ENCODE measurements around the gene TRPC3.
"Not testable (repeated sequence)": the region's sequence is repeated elsewhere in the genome, so short reads cannot be mapped to it uniquely, and the experiment has no call there.

TRPC3 gene

DNA sequence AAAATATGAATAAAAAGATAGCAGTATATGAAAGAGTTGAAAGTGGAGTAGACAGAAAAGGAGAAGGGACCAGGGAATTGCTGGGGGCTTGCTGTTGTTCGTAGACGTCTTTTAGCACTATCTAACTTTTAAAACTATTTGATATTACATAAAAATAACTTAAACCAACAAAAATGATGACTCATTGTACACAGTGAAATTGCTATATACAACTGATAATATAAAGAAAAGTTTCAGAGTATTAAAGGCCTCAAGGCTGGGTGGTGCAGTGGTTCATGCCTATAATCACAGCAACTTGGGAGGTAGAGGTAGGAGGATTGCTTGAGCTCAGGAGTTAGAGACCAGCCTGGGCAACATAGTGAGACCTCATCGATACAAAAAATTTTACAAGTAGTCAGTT is 5.2 kb downstream of the TRPC3 start:
- no peak for DNase-seq

DNA sequence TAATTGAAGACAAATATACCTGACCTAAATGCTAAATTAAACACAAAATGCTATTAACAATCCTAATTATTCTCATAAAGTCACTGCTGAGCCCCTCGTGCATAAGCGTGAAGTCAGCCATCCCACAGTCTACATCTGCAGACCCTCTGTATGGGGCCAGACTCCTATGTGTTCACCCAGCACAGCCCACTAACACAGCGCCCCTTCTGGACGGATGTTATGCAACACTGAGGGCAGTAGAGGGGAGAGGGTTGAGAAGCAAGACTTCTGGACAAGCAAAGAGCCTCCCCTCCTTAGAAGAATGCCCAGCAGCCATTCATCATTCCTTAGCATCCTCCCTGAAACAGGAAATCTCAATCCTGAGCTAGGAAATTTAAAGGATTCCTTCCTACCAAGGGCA is 7.9 kb downstream of the TRPC3 start:
- no peak for DNase-seq

DNA sequence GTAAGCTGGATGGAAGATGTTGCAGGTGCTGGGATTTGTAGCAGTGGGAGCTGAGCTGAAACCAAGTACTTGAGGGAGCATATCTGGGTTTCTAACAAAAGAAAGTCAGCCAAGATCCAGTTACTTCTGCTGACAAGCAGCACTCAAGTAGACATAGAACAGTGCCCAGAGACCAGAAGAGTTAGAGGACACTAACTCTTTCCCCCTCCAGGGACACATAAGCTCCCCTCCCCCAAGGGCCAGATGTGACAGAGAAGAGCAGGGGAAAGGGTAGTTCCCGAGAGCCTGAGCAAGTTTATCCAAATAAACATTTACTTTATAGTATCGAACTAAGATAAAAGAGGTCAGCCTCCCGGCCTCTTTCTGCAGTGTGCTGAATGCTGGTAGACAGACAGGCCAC is 12.2 kb downstream of the TRPC3 start:
- no peak for DNase-seq

DNA sequence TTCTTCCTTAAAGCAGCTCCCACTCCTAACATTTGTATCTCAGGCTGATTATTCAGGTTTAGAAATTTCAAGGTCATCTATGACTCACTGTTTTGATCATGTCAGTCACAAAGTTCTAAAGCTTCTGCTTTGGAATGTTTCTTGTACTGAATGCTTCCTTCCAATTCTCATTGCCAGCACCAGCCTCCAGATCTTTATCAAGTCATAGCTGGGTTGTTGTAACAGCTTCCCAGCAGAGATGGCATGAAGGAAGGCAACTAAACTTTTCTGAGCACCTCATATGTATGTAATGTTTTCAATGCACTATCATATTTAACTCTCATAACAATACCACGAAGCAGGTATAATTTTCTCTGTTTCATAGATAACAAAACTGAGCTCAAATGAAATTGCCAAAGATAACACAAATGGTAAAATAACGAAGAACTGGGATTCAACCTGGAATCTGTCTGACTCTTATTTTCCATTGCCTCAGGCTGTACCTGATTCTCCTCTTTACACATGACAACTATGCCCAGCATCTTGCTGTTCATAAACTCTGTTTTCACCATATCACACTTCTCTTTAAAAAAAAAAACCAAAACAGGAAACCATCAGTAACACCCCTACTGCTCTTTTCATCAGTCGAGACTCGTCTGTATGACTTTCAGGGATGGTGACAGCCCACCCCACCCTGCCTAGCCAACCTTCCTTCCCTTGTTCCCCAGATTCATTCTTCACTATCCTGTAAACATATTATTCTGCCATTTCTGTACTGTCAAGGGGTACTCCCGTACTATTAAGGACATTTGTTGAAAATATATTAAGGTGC is 13.4 kb downstream of the TRPC3 start:
- no peak for DNase-seq

DNA sequence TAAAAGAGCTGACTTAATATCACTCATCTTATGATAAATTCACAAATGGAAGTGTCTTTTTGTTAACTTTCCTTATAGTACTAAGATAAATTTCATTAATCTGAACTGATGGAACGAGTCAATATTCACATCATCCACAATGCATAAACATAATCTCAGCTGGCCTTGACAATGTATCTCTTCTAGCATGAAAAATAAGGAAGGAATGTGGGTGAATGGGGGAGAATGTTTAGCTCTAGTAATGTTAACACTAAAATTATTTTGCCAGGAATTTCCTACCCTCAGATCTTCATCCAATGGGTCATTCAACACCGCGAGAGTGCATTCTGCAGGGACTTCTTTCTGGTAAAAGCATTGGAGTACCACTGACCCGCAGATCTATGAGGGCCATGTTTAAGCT is 15.8 kb downstream of the TRPC3 start:
- no peak for DNase-seq

DNA sequence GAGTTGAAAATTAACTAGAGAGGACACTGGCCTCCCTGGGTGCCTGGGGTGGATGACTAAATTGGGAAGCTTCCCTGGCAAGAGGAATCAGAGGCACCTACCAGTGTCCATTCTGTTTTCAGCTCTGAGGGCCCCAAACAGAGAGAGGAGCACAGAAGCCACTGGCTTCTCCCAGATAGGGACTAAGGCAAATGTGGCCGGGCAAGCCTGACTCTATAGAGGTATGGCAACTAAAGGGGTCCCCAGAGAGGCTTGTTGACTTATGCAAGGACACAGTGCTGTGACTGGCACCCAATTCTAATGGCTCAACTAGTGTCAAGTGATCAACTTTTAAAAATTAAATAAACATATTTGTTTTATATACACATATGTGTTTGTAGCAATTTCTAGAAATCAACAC is 17.2 kb downstream of the TRPC3 start:
- DNase-seq = no peak

DNA sequence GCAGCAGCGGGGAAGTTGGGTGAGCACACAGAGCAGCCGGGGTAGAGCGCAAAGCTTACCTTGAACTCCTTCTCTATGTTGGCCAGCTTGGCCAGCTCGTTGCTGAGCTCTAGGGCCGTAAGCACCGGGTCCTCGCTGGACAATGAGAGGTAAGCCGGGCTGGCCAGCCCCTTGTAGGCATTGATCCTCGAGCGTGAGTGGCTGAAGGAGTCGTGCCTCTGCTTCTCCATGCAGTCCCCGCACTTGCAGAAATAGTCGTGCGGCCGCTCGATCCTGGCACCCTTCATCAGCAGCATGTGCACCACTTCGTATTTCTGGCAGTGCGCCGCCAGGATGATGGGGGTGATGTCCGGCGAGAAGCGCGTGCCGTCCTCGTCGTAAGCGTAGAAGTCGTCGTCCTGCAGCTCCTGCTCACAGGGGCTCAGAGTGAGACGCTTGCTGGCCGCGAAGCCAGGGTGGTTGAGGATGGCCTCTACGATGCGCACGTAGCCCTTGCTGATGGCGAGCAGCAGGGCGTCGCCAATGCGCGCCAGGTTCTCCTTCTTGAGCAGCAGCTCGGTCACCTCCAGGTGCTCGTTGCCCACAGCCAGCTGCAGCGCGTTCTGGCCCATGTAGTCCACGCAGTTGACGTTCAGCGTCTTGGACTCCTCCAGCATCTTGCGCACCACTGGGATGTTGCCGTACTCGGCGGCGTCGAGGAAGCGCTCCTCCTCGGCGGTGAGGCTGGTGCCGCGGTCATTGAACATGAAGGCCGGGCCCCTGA is 19.5 kb downstream of the TRPC3 start:
- DNase-seq = no peak

DNA sequence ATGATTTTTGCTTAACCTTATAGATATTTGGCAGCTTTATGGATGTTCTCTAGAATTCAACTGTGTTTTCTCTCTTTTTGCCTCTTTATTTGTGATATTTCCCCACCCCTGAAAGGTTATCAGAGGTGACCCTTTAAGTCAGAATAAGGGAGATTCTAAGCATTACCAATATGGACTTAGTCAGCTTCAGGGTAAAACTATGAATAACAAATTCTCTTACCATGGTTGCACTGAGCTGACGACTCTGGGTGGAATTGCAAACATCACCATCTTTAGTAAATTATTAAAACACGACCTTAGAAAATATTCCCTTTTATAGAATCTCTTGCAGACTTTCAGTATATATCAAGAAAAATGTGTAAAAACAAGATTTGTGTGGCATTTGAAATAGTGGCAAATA is 21.6 kb downstream of the TRPC3 start:
- DNase-seq = no peak

DNA sequence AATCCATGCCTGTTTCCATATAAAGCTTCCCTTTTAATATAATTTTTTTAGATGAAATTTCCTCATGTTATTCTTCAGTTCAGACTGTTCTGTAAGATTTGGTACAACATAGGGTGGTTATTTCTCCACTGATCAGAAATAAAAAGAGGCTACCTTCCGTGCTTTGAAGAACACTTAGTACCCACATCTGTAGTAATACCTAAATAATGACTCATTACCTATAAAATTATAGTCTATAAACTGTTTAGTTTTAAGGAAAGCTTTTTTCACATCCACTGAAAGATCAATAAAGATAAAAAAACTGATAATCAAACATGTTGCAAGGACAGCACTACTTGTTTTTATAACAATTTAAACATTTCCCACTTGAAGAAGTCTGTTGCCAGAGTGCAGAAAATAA is 23.9 kb downstream of the TRPC3 start:
- DNase-seq = no peak

DNA sequence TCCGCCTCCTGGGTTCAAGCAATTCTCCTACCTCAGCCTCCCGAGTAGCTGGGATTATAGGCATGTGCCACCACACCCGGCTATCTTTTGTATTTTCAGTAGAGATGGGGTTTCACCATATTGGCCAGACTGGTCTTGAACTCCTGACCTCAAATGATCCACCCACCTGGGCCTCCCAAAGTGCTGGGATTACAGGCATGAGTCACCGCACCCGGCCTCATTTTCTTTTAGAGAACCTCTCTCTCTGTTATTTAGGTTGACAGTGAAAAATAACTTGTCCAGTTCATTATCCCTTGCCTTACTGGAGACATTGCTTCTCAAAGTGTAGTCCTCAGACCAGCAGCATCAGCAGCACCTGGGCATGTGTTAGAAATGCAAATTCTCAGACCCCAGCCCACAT is 25.4 kb downstream of the TRPC3 start:
- not testable (repeated sequence) for DNase-seq

DNA sequence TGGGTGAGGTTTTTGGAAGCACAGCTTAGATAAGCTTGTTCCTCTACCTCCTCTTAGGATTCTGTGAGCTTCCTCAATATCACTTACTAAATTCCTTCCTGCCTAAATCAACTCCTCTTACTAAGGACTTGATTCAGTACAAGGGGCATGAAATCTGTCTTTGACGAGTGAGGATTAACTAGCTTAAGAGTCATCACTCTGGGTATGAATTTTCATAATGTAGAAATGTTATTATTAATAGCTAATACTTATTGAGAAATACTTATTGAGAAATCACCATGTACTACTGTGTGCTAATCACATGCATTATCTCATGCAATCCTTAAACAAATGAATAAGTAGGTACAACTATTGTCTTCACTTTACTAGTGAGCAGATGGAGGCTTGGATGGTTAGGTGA is 28.6 kb downstream of the TRPC3 start:
- no peak for DNase-seq

DNA sequence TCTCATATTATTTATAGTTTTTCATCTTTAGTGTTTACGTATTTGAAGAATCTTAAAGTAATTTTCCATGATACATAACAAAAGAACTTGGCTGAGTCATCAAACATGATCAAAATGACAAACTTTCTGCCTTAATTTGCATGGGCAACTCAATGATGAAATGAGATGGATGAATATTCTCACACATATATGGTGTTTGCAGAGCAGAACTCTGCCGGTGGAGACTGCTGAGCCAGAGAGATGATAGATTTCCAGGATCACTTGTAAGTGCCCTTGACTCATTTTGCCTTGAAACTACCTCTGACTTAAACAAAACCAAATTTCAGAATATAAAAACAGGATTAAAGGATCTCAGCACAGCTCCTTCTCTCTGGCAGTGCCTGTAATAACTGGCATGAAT is 38.2 kb downstream of the TRPC3 start:
- DNase-seq = no peak

DNA sequence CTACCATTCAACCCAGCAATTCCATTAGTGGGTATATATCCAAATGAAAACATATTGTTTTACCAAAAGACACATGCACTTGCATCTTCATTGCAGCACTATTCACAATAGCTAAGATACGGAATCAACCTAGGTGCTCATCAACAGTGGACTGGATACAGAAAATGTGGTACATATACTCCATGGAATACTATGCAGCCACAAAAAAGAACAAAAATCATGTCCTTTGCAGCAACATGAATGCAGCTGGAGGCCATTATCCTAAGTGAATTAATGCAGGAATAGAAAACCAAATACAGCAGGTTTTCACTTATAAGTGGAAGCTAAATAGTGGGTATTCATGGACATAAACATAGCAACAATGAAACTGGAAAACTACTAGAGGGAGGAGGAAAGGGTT is 43.5 kb downstream of the TRPC3 start:
- DNase-seq = no peak

DNA sequence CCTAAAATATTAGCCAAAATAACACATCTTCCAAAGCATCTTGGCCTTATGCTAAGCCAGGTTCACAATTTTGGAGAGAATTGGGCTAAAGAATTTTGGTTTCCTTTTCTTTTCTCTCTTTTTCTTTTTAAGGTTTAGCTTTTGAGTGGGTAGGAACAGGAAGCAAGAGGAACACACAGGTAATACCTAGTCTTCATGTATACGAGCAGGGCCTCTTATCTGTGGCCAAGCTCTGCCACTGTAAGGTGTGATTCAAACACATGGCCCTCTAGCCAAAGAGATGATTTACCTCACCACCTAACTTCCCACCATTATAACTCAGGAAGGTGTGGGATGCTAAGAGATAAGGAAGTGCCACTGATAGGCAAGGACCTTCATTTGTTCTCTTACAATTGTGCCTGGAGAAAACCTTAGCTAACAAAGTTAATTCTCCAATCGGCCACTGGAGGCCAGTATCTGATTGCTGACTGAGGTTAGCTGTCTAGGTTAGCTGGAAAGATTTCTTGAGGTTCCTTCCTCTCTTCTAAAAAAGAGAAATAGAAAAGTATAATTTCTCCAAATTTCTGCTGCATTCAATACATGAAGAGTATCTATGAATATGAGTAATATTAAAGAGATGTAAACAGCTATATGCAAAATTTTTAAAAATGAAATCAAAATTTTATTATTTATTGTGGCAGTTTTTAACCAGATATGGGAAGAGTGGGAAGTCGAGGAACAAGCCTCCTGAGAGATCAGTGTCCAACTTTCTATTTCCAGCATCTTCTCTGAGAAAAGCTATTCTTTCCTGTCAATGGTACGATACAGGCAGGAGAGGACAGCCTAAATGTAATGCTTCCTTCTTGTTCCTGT is 51.5 kb downstream of the TRPC3 start:
- DNase-seq = peak; percentile 23

DNA sequence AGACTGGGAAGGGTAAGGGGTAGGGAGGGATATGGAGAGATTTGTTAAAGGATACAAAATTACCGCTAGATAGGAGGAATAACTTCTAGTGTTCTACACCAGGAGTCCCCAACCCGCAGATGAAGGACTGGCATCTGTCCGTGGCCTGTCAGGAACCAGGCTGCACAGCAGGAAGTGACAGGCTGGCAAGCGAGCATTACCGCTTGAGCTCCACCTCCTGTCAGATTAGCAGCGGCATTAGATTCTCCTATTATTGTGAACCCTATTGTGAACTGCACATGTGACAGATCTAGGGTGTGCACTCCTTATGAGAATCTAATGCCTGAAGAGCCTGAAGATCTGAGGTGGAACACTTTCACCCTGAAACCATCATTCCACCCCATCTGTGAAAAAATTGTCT is 53.7 kb downstream of the TRPC3 start:
- DNase-seq = no peak

DNA sequence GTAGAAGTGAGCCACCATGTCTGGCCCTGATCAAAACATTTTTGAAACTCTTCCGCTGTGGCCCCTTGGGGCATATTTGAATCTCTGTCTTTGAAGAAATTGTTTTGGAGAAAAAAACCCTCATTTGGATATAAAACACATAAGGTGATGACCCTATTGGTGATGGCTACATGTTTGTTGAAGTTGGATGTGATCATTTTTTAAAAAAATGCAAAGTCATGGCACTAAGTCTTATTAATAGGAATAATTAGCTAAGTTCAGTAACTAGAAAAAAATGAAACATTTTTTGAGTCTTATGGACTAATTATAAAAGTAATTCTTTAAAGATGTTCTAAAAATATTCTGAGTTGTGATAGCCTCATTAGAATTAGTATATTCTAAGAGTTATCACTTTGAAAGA is 63.7 kb downstream of the TRPC3 start:
- DNase-seq = no peak

DNA sequence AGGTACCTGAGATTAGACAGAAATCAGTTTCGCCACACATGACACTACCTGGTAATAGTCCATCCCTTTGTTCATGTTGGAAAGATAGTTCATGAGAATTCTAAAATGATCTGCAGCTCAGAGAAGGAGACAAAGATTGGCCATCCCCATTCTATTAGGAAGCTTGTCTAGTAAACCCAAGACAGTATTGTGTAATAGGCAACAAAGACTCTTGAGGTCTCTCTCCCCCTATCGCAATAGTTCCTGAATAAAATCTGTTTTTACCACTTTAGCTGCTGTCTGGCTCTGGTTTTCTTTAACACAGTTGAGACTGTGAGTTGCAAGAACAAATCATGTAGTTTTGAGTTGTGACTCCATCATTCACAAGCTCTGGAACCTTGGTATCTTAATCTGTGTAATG is 66.7 kb downstream of the TRPC3 start:
- DNase-seq = no peak

DNA sequence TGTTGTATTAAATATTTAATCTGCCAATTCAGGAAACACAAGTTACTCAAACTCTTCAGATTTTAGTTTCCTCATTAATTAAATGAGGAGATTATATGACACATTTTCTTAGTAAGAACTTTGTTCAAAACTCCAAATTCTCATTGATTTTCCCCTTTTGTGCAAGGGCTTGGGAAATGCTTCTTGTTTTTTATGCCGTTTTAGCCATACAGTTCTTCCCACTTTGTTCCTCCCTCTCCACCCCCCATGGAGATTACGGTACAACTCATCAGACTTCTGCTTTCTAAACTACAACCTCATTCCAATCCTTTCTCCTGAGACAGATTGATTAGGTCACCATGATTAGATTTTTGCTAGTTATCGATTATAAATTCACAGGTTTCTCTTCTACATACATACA is 70.7 kb downstream of the TRPC3 start:
- DNase-seq = no peak

DNA sequence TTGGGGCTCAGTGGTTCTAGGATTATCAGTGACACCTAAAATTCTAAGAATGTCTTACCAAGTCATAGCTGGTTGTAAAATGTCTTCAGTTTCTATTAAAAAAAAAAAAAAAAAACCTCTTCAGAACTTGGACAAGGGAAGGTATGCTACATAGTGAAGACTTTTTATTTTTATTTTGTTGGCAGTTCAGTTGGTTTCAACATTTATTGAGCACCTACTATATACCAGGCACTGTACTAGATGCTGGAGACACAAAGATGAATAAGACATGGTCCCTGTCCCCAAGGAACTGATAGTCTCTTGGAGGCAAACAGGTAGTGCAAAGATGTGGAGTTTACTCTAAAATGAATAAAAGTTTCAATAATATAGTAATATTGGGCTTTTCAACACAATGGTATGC is 72.7 kb downstream of the TRPC3 start:
- DNase-seq = no peak

DNA sequence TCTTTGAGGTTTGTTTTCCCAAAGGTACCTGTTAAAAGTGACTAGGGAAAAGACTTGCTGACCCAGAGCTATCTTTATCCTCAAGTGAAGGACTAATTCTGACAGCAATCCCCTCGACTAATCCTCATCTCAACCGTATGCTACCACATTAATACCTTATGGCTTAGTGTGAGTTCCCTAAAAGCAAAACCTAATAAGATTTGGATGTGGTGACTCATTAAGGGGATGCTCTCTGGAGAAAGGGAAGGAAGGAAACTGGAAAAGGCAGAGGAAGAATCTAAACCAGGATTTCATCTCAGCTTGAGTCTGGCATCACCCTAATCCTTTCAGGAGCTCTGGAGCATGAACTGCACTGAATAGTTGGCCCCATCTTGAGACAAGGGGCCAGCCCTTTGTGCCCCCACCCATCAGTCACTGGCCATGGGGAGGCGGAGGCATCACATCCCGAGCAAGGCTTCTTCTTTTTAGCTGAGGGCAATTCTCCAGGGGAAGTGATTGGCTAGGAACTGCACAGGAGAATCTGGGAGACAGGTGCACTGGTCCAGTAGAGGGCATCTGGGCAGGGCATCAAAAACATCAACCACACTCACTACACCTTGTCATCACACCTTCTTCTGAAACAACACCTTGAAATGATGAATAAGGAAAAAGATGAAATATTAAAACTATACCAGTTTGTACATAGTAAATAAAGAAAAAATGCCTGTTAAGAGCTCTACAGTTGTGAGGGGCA is 74.7 kb downstream of the TRPC3 start:
- no peak for DNase-seq

DNA sequence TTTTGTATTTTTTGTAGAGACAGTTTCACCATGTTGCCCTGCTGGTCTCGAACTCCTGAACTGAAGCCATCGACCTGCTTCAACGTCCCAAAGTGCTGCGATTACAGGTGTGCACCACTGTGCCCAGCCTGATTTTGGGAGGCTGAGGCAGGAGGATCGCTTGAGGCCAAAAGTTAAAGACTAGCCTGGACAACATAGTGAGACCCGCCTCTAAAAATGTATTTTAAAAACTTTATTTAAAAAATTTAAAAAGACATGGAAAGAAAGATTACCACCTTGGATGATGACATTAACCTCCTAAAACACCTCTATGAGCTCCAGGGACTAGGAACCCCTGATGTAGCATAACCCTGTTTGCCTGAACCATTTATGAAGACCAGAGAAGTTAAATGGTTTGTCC is 75.8 kb downstream of the TRPC3 start:
- no peak for DNase-seq

DNA sequence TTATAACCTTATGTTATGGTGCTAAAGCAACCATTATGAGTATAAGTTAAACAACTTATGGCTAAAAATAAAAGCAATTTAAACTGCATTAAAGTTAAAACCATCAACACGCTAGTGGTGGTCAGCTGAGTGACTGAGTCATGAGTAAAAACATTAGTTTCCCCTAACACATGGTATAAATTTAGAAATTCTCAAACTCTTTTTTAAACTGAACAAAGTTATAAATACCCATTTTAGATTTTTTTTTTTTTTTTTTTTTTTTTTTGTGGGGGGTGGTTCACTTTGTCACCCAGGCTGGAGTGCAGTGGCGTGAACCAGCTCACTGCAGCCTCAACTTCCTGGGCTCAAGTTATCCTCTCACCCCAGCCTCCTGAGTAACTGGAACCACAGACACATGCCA is 76.2 kb downstream of the TRPC3 start:
- no peak for DNase-seq

DNA sequence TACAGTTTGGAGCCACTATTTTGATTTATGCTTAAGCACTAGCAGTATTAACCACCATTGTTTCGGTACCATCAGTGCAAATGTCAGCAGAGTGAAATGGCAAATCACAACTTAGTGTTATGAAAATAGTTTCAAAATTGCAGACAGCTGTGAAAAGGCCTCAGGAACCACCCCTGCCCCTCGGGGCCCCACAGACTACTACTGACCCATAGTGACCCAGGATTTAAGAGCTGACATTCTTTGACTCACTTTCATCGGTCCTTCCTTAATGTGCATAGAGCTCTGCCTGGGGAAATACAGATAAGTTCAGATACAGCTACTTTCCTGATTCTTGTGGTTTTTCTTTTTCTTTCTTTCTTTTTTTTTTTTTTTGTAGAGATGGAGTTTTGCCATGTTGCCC is 78.3 kb downstream of the TRPC3 start:
- DNase-seq = no peak

Measured in T-helper 9 cell (primary cell).